ENCODE results near the gene ARHGAP12.

Gene ARHGAP12

DNA sequence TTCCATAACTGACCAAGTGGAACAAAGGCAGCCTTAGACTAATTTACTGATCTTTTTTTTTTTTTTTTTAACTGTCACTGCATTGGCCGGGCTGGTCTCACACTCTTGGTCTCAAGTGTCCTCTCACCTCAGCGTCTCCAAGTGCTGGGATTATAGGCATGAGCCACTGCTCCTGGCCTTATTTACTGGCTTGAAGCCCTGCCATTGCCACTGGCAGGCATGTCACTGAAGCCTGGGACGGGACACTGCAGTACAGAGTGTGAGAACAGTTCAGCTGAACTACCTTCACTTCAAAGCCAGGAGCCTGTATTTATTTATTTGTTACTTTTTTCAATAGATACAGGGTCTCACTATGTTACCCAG lies 15.4 kb upstream of the ARHGAP12 start:
- no peak overlapping the region for H3K4me3 ChIP-seq (ENCODE audit: low read depth, low read length)
- no peaks in the 10 kb centered on the region for H3K36me3 ChIP-seq (ENCODE audit: control insufficient read depth, insufficient read depth, low read length)
- peaks cover 3% of the 10 kb centered on the region for H3K4me1 ChIP-seq (ENCODE audit: control insufficient read depth, insufficient read depth, low read length)
- H3K9ac ChIP-seq (ENCODE audit: low read depth, low read length), result no peak overlapping the region
- H3K9me3 ChIP-seq (ENCODE audit: control insufficient read depth, insufficient read depth, low read length), result no peaks in the 10 kb centered on the region
- no peaks in the 10 kb centered on the region for H3K27me3 ChIP-seq (ENCODE audit: control insufficient read depth, insufficient read depth, low read length)

DNA sequence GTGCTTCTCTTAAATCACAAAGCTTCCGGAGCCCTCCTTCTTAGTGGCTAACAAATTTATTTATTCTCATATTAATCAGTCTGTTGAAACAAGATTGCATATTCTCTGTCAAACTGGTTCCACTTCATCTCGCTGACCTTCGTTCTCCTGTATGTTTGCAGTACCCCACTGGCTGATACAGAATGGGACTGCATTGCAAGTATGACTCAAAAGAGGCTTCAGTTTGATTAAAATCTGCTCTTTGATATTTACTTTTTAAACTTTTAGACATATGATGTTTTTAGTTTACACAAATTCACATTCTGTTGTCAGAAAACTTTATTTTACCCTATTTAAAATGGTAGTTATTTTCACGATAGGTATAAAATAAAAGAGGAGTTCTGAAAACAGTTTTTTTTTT lies 14.3 kb upstream of the ARHGAP12 start:
- Histone ChIP-seq H3K27me3 (ENCODE audit: control insufficient read depth, insufficient read depth, low read length) (no peaks in the 10 kb centered on the region), H3K9ac (ENCODE audit: low read depth, low read length) (no peak overlapping the region), H3K36me3 (ENCODE audit: control insufficient read depth, insufficient read depth, low read length) (no peaks in the 10 kb centered on the region), H3K4me3 (ENCODE audit: low read depth, low read length) (no peak overlapping the region), H3K9me3 (ENCODE audit: control insufficient read depth, insufficient read depth, low read length) (no peaks in the 10 kb centered on the region), H3K4me1 (ENCODE audit: control insufficient read depth, insufficient read depth, low read length) (peaks cover 3% of the 10 kb centered on the region)

DNA sequence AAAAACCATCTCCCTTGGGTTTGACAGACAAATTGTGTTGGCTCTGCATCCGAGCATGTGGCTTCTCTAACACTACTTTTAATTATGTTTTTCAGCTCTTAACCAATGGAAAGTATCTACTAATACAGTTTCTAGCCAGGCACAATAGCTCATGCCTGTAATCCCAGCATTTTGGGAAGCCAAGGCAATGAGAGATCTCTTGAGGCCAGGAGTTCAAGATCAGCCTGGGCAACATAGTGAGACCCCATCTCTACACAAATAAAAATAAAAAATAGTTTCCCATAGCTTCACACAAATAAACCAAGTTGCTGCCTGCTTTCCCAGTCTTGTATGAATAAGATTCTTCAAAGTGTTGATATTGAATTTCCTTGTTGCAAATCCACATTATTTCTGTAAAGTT lies 13.8 kb upstream of the ARHGAP12 start:
- H3K36me3 ChIP-seq (ENCODE audit: control insufficient read depth, insufficient read depth, low read length), result no peaks in the 10 kb centered on the region
- H3K27me3 ChIP-seq (ENCODE audit: control insufficient read depth, insufficient read depth, low read length), result no peaks in the 10 kb centered on the region
- H3K9ac ChIP-seq (ENCODE audit: low read depth, low read length), result no peak overlapping the region
- H3K9me3 ChIP-seq (ENCODE audit: control insufficient read depth, insufficient read depth, low read length), result no peaks in the 10 kb centered on the region
- H3K4me1 ChIP-seq (ENCODE audit: control insufficient read depth, insufficient read depth, low read length), result peaks cover 3% of the 10 kb centered on the region
- H3K4me3 ChIP-seq (ENCODE audit: low read depth, low read length), result no peak overlapping the region

DNA sequence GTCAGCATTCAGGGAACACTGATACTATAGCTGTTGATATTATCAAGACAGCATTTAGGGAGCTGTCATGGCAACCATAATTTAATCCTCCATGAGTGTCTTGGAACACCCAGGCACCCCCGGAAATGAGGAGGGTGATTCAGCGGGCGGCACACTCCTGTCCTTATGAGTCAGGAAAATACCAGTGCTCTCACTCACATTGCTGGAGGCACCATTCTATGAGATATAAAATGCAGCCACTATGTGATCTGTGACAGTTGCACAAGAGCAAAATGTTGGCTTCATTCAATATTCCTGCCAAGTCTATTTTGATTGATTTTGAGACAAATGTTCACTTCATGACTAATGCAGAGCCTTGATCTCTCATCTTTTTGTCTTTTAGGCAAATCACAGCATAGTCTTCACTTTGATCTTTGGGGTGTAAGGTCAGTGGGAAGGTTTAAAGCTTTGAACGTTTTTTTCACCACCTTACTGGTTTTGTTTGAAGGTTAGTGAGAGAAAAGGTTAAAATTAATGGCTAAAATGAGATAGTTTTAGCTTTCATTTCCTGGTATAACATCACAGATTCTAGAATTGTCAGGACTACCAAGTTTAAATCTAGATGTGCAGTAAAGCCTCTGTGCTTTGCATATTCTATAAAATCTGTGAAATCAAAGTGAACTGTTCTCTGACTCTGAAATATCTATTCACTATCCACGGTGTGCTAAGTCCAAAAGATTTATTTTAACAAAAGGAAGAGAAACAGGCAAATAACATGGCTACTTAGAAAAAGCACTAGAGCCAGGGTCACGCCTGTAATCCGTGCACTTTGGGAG lies 12.4 kb upstream of the ARHGAP12 start:
- Histone ChIP-seq H3K4me1 (ENCODE audit: control insufficient read depth, insufficient read depth, low read length) (peaks cover 3% of the 10 kb centered on the region), H3K27me3 (ENCODE audit: control insufficient read depth, insufficient read depth, low read length) (no peaks in the 10 kb centered on the region), H3K9ac (ENCODE audit: low read depth, low read length) (no peak overlapping the region), H3K4me3 (ENCODE audit: low read depth, low read length) (no peak overlapping the region), H3K36me3 (ENCODE audit: control insufficient read depth, insufficient read depth, low read length) (no peaks in the 10 kb centered on the region), H3K9me3 (ENCODE audit: control insufficient read depth, insufficient read depth, low read length) (no peaks in the 10 kb centered on the region)

DNA sequence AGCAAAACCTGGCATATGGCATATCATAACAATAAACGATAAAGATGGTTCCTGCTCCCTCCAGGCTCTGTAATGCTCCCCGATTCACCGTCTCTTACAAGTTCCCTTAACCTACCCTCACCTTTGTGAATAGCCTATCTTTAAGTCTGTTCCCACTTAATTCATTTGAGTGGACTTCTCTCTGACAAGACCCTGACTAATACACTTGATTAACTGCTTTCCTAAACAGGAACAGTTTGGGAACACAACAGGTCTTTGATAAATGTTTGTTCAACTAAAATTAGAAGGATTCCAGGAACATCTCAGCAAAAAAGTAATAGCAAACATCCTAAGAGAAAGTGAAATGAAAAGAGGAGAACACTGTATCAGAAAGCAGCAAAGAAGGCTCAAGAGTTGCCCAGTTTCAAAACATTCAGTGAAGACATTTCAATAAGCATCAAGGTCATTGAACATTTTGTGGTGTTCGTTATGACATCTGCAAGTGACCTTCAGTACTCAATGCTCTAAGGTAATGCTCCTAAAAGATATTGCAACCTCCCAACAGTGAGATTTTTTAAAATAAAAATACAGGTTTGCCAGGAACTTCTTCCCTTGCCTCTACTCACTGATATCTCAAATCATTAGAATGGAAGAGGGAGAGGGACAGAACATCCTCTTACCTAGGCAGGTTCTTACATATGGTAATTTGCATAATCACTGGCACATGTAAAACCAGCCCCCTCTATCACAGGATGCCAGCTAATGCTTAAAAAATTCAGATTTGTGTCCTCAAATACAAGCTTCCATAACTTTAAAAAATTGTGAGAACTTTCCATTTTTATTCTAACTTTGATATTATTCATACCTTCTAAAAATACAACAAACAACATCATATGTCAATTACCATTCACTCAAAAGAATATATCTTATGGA lies 11.4 kb upstream of the ARHGAP12 start:
- Histone ChIP-seq H3K36me3 (ENCODE audit: control insufficient read depth, insufficient read depth, low read length) (no peaks in the 10 kb centered on the region), H3K27me3 (ENCODE audit: control insufficient read depth, insufficient read depth, low read length) (no peaks in the 10 kb centered on the region), H3K9me3 (ENCODE audit: control insufficient read depth, insufficient read depth, low read length) (no peaks in the 10 kb centered on the region), H3K4me3 (ENCODE audit: low read depth, low read length) (no peak overlapping the region), H3K9ac (ENCODE audit: low read depth, low read length) (no peak overlapping the region), H3K4me1 (ENCODE audit: control insufficient read depth, insufficient read depth, low read length) (peaks cover 3% of the 10 kb centered on the region)

DNA sequence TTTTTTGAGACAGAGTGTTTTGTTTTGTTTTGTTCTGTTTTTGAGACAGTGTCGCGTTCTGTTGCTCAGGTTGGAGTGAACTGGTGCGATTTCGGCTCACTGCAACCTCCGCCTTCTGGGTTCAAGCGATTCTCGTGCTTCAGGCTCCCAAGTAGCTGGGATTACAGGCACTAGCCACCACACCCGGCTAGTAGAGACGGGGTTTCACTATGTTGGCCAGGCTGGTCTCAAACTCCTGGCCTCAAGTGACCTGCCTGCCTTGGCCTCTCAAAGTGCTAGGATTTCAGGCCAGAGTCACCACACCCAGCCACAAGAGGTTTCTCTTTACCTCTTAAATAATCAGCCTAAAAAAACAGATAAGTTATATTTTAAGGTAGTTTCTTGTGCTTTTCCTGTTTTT lies 8.7 kb upstream of the ARHGAP12 start:
- H3K27me3 ChIP-seq (ENCODE audit: control insufficient read depth, insufficient read depth, low read length), result no peaks in the 10 kb centered on the region
- peaks cover 3% of the 10 kb centered on the region for H3K4me1 ChIP-seq (ENCODE audit: control insufficient read depth, insufficient read depth, low read length)
- no peaks in the 10 kb centered on the region for H3K36me3 ChIP-seq (ENCODE audit: control insufficient read depth, insufficient read depth, low read length)
- H3K9ac ChIP-seq (ENCODE audit: low read depth, low read length), result no peak overlapping the region
- H3K9me3 ChIP-seq (ENCODE audit: control insufficient read depth, insufficient read depth, low read length), result no peaks in the 10 kb centered on the region
- H3K4me3 ChIP-seq (ENCODE audit: low read depth, low read length), result no peak overlapping the region

DNA sequence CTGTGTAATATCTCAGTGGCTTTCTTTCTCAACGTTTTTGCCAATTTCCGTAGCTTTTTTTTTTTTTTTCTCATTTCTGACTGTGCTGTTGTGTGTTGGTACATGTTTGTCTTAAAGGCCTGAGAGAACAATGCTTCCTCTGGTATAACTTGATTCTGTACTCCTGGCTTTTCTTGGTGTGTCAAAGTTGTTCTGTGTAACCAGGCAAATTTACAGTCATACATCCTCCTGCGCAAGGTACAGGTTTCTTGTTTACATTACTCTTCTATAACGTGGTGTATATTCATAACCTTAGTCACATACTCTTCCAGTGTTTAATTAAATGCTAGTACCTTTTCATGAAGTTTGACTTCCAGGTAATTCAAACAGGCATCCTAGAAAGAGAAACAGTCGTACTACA lies 8.3 kb upstream of the ARHGAP12 start:
- Histone ChIP-seq H3K36me3 (ENCODE audit: control insufficient read depth, insufficient read depth, low read length) (no peaks in the 10 kb centered on the region), H3K27me3 (ENCODE audit: control insufficient read depth, insufficient read depth, low read length) (no peaks in the 10 kb centered on the region), H3K4me3 (ENCODE audit: low read depth, low read length) (no peak overlapping the region), H3K9me3 (ENCODE audit: control insufficient read depth, insufficient read depth, low read length) (no peaks in the 10 kb centered on the region), H3K9ac (ENCODE audit: low read depth, low read length) (no peak overlapping the region), H3K4me1 (ENCODE audit: control insufficient read depth, insufficient read depth, low read length) (peaks cover 3% of the 10 kb centered on the region)

DNA sequence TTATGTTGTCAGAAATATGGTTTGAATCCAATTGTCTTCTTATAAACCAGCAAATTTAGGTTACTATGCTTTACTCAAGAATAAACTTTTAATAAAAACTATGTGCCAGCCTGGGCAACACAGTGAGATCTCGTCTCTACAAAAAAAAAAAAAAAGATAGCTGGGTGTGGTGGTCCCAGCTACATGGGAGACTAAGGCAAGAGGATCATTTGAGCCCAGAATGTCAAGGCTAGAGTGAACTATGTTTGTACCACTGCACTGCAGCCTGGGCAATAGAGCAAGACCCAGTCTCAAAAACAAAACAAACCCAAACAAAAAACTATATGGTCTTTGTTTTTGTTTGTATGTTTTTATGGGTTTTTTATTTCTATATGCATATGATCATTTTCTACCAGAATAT lies 7.5 kb upstream of the ARHGAP12 start:
- no peak overlapping the region for H3K4me3 ChIP-seq (ENCODE audit: low read depth, low read length)
- no peaks in the 10 kb centered on the region for H3K27me3 ChIP-seq (ENCODE audit: control insufficient read depth, insufficient read depth, low read length)
- H3K4me1 ChIP-seq (ENCODE audit: control insufficient read depth, insufficient read depth, low read length), result peaks cover 3% of the 10 kb centered on the region
- no peaks in the 10 kb centered on the region for H3K9me3 ChIP-seq (ENCODE audit: control insufficient read depth, insufficient read depth, low read length)
- no peak overlapping the region for H3K9ac ChIP-seq (ENCODE audit: low read depth, low read length)
- H3K36me3 ChIP-seq (ENCODE audit: control insufficient read depth, insufficient read depth, low read length), result no peaks in the 10 kb centered on the region

DNA sequence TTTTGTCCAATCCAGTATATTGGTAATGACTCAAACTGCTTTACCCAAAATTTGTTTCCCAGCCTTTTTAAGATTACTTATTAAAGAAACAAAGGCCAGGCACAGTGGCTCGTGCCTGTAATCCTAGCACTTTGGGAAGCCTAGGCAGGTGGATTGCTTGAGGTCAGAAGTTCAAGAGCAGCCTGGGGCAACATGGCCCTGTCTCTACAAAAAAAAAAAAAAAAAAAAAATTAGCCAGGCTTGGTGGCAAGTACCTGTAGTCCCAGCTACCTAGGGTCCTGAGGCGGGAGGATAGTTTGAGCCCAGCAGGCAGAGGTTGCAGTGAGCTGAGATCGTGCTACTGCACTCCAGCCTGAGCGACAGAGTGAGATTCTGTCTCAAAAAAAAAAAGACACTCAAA lies 7.0 kb upstream of the ARHGAP12 start:
- H3K9ac ChIP-seq (ENCODE audit: low read depth, low read length), result no peak overlapping the region
- H3K36me3 ChIP-seq (ENCODE audit: control insufficient read depth, insufficient read depth, low read length), result no peaks in the 10 kb centered on the region
- H3K4me1 ChIP-seq (ENCODE audit: control insufficient read depth, insufficient read depth, low read length), result peaks cover 3% of the 10 kb centered on the region
- H3K4me3 ChIP-seq (ENCODE audit: low read depth, low read length), result no peak overlapping the region
- no peaks in the 10 kb centered on the region for H3K9me3 ChIP-seq (ENCODE audit: control insufficient read depth, insufficient read depth, low read length)
- no peaks in the 10 kb centered on the region for H3K27me3 ChIP-seq (ENCODE audit: control insufficient read depth, insufficient read depth, low read length)

DNA sequence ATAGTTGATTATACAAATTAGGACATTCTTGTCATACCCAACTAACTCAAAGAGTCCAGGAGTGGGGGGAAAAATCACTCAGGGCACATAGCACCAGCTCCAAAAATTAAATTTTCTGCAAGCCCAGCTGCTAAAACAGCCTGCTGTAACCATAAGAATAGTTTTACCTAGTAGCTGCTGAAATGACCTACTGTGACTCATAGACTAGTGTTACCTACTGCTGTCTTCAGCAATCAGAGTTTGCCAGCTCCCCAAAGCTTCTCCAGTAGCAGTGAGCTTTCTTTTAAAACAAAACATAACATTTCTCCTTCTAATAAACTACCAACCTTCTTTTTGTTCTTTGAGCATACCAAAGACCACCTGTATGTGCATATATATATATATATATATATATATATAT lies 4.2 kb upstream of the ARHGAP12 start:
- Histone ChIP-seq H3K36me3 (ENCODE audit: control insufficient read depth, insufficient read depth, low read length) (no peaks in the 10 kb centered on the region), H3K9ac (ENCODE audit: low read depth, low read length) (no peak overlapping the region), H3K4me1 (ENCODE audit: control insufficient read depth, insufficient read depth, low read length) (peaks cover 6% of the 10 kb centered on the region), H3K27me3 (ENCODE audit: control insufficient read depth, insufficient read depth, low read length) (no peaks in the 10 kb centered on the region), H3K9me3 (ENCODE audit: control insufficient read depth, insufficient read depth, low read length) (no peaks in the 10 kb centered on the region), H3K4me3 (ENCODE audit: low read depth, low read length) (no peak overlapping the region)

DNA sequence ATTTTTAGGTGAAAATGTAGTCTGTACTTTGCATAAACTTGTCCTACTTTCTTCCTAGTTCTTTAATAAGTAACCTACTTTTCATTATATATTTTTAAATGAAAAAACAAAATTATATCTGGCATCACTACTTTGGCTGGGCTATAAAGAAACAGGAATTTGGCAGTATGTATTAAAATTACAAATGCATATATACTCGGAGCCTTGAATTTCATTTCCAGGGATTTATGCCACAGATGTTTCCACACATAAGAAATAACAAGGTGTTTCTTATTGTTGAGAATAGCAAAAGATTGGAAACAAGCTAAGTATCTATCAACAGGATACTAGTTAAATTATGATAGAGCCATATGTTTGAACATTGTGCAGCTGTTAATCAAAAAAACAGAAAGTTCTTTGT lies 2.2 kb upstream of the ARHGAP12 start:
- no peaks in the 10 kb centered on the region for H3K27me3 ChIP-seq (ENCODE audit: control insufficient read depth, insufficient read depth, low read length)
- H3K4me3 ChIP-seq (ENCODE audit: low read depth, low read length), result no peak overlapping the region
- H3K36me3 ChIP-seq (ENCODE audit: control insufficient read depth, insufficient read depth, low read length), result no peaks in the 10 kb centered on the region
- H3K4me1 ChIP-seq (ENCODE audit: control insufficient read depth, insufficient read depth, low read length), result peaks cover 10% of the 10 kb centered on the region
- no peaks in the 10 kb centered on the region for H3K9me3 ChIP-seq (ENCODE audit: control insufficient read depth, insufficient read depth, low read length)
- H3K9ac ChIP-seq (ENCODE audit: low read depth, low read length), result no peak overlapping the region

Data from iPS-15b (cell line).